Erythroblast (primary cell): ENCODE measurements around the gene FRMD4A.

Experiments
- GATA1 ChIP-seq: IDR thresholded peaks from 2 replicates; pipeline ENCODE4 v1.6.1; 2011; ENCODE audit warnings: low read depth, mild to moderate bottlenecking, control low read depth, low read length, moderate library complexity
- POLR2A ChIP-seq: IDR thresholded peaks from 2 replicates; pipeline ENCODE4 v1.6.1; 2011; ENCODE audit warnings: mild to moderate bottlenecking, low read length

DNA sequence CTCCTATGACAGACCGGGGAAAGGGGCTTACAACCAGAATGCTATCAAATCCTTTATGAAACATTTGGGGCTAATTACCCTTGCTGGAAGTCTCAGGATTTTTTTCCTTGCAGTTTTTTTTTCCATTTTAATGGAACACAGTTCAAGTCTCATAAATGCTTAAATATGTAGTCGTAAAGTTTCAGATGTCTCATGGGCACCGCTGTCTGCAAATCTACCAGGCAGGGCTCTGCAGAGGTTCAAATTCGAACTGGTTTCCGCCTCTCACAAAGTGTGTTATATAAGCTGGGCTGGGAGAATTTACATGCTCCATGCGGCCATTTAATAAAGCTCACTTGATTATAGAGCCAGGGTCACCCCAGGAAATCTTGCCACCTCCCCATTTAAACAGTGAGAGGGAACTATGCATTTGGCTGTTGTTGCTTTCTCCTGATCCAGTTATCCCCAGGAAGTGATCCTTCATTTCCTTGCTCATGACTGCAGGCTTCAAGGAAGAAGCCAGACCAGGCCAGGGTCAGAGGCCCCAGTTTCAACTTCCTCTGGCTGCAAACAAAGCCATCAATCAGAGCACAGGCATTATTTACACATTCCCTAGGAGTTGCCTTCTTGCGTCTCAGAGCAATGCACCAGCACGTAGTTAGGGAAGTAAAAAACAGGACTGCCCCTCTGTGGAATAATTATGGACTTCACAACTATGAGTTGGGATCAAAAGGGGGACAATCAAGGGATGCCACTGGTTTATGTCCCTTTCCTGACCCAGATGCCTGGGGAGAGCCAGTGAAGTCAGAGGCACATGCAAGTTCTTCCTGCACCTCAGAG lies 385.1 kb downstream of the FRMD4A start:
- no peak for TF ChIP-seq POLR2A
- no peak for TF ChIP-seq GATA1
